ENCODE measurements around the gene SOX18. TPM values are rescaled to one million over a fixed set of nuclear protein-coding genes. Genes with fewer than 3 reads are reported as not detected.

Gene SOX18
- total and polyA plus RNA-seq, 2 experiments from 2014 or later, result 0.21 TPM; not detected in 1

GRCh38 chr20:64022671-64023360, 26.6 kb downstream of the SOX18 start:
- ATAC-seq (no peak), DNase-seq (ENCODE audit: low spot score) (no peak)
- peaks cover 5% of the 10 kb centered on the region; the same call in 1 of the 2 replicates for H3K36me3 ChIP-seq (ENCODE audit: insufficient read depth)
- no peak overlapping the region for H3K27ac Mint-ChIP-seq
- no peak overlapping the region for H3K4me2 ChIP-seq
- no peaks in the 10 kb centered on the region for H3K27me3 ChIP-seq (ENCODE audit: insufficient read depth)
- no peak overlapping the region for H3K4me3 ChIP-seq
- H3K4me1 Mint-ChIP-seq, result no peaks in the 10 kb centered on the region; the same call in 2 of the 3 replicates
- no peaks in the 10 kb centered on the region for H3K9me2 ChIP-seq (ENCODE audit: insufficient read depth)
- H2AFZ ChIP-seq, result no peak overlapping the region
- 0 out of 2 replicates have a peak, but pooled peaks cover 6% of the 10 kb centered on the region for H3F3A ChIP-seq (replicated peaks; ENCODE audit: low read depth)
- H3K79me2 ChIP-seq (replicated peaks; ENCODE audit: insufficient read depth), result no peaks in the 10 kb centered on the region
- H3K4me3 Mint-ChIP-seq, result no peak overlapping the region
- no peaks in the 10 kb centered on the region for H3K9me3 Mint-ChIP-seq
- H3K27ac ChIP-seq (ENCODE audit: low read depth), result no peak overlapping the region
- no peak for TF ChIP-seq ZNF114 (CRISPR knock-in tag; IDR thresholded peaks at IDR 0.05)
- TF ChIP-seq CTCF (conservative IDR thresholded peaks at IDR 0.05; ENCODE audit: low read depth in 2 of 2), result no peak
- TF ChIP-seq POLR2AphosphoS5 (IDR thresholded peaks at IDR 0.05; ENCODE audit: low read depth), result no peak
- no peak for TF ChIP-seq EZH2 (IDR thresholded peaks at IDR 0.05; ENCODE audit: low read depth, unreplicated experiment)
- no peak for TF ChIP-seq REST (IDR thresholded peaks at IDR 0.05; ENCODE audit: unreplicated experiment)
- TF ChIP-seq NANOG (IDR thresholded peaks at IDR 0.05; ENCODE audit: borderline replicate concordance), result no peak
- TF ChIP-seq EZH2phosphoT487 (IDR thresholded peaks at IDR 0.05; ENCODE audit: unreplicated experiment), result no peak
- TF ChIP-seq STAT1 (IDR thresholded peaks at IDR 0.05; ENCODE audit: unreplicated experiment), result no peak
- no peak for TF ChIP-seq ZNF331 (CRISPR knock-in tag; IDR thresholded peaks at IDR 0.05; ENCODE audit: low read depth)
- no peak for TF ChIP-seq JUNB (IDR thresholded peaks at IDR 0.05; ENCODE audit: unreplicated experiment)
- TF ChIP-seq CREB1 (CRISPR knock-in tag; IDR thresholded peaks at IDR 0.05; ENCODE audit: low read depth), result no peak
- no peak for TF ChIP-seq ZNF462 (CRISPR knock-in tag; IDR thresholded peaks at IDR 0.05)
- H4K20me1 ChIP-seq (replicated peaks; ENCODE audit: insufficient read depth), result 0 out of 2 replicates have a peak, but pooled peaks cover 3% of the 10 kb centered on the region
- peaks cover 8% of the 10 kb centered on the region for H3K27me3 Mint-ChIP-seq (ENCODE audit: insufficient read depth, low read depth, poor library complexity)
- H3K4me1 ChIP-seq (ENCODE audit: insufficient read depth), result no peaks in the 10 kb centered on the region
- peaks cover 77% of the 10 kb centered on the region for H3K36me3 Mint-ChIP-seq (ENCODE audit: low read depth)

All from GM23338 (cell line).